Spleen (tissue), 7 donors: ENCODE data around the gene FBXO5.

Experiments used
- POLR2A ChIP-seq, 3 donors: fragments of 450-650 bp; IDR thresholded peaks; one replicate each; pipeline ENCODE4 v1.5.1; 2017; ENCODE audit warnings: antibody characterized with exemption in 3 of 3, mild to moderate bottlenecking in 1 of 3
- TF ChIP-seq, protein P1 (sequence below), 11 experiments: fragments of 200-600 bp in 7 of 11; fragments of 450-650 bp in 4 of 11; sonication (generic) in 4 of 11; IDR thresholded peaks in 8 of 11; conservative IDR thresholded peaks in 3 of 11; 1 replicate in 7 of 11; 2 replicates in 4 of 11; pipeline versions ENCODE4 v1.4.0 to v1.8.0; 2016 to 2021; ENCODE audit warnings: antibody characterized with exemption in 11 of 11, inconsistent platforms in 4 of 11, mild to moderate bottlenecking in 1 of 11
- donor health status: DM: no; HTN: no; CAD: no; lungs with moderate emphysema.
- donor health status: DM: no; HTN: no; CAD: no.
- donor health status: DM: no; HTN: no; CAD: no.

DNA sequence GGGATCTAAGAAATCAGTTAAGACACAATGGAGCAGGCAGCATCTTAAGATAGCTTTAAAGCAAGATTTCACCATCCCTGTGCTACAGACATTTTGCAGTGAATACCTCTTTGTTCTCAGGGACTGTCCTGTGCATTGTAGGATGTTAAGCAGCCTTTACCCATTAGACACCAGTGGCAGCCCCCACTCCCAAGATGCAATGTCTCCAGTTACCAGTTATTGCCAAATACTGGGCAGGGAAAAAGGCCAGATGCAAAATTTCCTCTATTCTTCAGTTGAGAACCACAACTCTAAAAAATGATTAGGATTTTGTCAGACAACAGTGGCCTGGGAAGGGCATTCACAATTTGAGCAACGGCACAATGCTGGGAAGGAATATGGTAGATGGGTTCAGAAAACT lies 6.1 kb downstream of the FBXO5 start:
- TF ChIP-seq, protein P1, sequence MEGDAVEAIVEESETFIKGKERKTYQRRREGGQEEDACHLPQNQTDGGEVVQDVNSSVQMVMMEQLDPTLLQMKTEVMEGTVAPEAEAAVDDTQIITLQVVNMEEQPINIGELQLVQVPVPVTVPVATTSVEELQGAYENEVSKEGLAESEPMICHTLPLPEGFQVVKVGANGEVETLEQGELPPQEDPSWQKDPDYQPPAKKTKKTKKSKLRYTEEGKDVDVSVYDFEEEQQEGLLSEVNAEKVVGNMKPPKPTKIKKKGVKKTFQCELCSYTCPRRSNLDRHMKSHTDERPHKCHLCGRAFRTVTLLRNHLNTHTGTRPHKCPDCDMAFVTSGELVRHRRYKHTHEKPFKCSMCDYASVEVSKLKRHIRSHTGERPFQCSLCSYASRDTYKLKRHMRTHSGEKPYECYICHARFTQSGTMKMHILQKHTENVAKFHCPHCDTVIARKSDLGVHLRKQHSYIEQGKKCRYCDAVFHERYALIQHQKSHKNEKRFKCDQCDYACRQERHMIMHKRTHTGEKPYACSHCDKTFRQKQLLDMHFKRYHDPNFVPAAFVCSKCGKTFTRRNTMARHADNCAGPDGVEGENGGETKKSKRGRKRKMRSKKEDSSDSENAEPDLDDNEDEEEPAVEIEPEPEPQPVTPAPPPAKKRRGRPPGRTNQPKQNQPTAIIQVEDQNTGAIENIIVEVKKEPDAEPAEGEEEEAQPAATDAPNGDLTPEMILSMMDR (IDR thresholded peaks at IDR 0.05 in 8 of 11, conservative IDR thresholded peaks at IDR 0.05 in 3 of 11), result no peak
- no peak for TF ChIP-seq POLR2A (IDR thresholded peaks at IDR 0.05)
